Heart left ventricle (tissue), 16 donors: Measurements from ENCODE around the gene PHOSPHO1. TPM values are rescaled to one million over a fixed set of nuclear protein-coding genes. Genes with fewer than 3 reads are reported as not detected.

ENCODE experiments used
- ATAC-seq, 4 donors: fragments of 200-7000 bp; cut with Tn5 transposase; one replicate each; pipeline ENCODE4 v1.9.1; 2020 to 2022; ENCODE audit warnings: moderate library complexity in 4 of 4, mild to moderate bottlenecking in 3 of 4, moderate number of reproducible peaks in 1 of 4
- DNase-seq, 5 donors: peaks; one replicate each; pipeline ENCODE4 v3.0.0-alpha.2; 2020
- H3K27ac ChIP-seq, 12 donors: fragments of 200-600 bp; sonication (generic) in 4 of 12; one replicate each; pipeline versions ENCODE4 v1.5.0 to v1.8.0; 2016 to 2022; ENCODE audit warnings: mild to moderate bottlenecking in 2 of 12
- H3K27me3 ChIP-seq, 9 donors: fragments of 200-600 bp; sonication (generic) in 2 of 9; one replicate each; pipeline versions ENCODE4 v1.5.1 to v1.8.0; 2016 to 2022; ENCODE audit warnings: mild to moderate bottlenecking in 3 of 9
- H3K36me3 ChIP-seq, 9 donors: fragments of 200-600 bp; sonication (generic) in 2 of 9; one replicate each; pipeline versions ENCODE4 v1.5.0 to v1.8.0; 2018 to 2022; ENCODE audit warnings: mild to moderate bottlenecking in 2 of 9
- H3K4me1 ChIP-seq, 12 donors: fragments of 200-600 bp; sonication (generic) in 4 of 12; one replicate each; pipeline versions ENCODE4 v1.5.0 to v1.8.0; 2016 to 2022; ENCODE audit warnings: mild to moderate bottlenecking in 3 of 12
- H3K4me3 ChIP-seq, 12 donors: fragments of 200-600 bp; sonication (generic) in 4 of 12; one replicate each; pipeline versions ENCODE4 v1.5.0 to v1.8.0; 2017 to 2022; ENCODE audit warnings: mild to moderate bottlenecking in 9 of 12, moderate library complexity in 4 of 12
- H3K9me3 ChIP-seq, 12 donors: fragments of 200-600 bp; sonication (generic) in 4 of 12; one replicate each; pipeline versions ENCODE4 v1.5.0 to v1.8.0; 2016 to 2022; ENCODE audit warnings: mild to moderate bottlenecking in 1 of 12
- POLR2A ChIP-seq, 2 donors: fragments of 450-650 bp; IDR thresholded peaks; one replicate each; pipeline ENCODE4 v1.6.1; 2017; ENCODE audit warnings: antibody characterized with exemption in 2 of 2, mild to moderate bottlenecking in 2 of 2, moderate library complexity in 2 of 2
- WGBS, 4 donors: extraction: QIAGEN DNeasy Blood & Tissue Kit in 2 of 4; methylation state at CpG; one replicate each; pipeline versions ENCODE4 v1.1.5 to v1.1.7; 2013 to 2018; 5-methylcytosine and 5-hydroxymethylcytosine counted together
- intact Hi-C, 10 donors: fragments of 100-400 bp; cut with DNase I; formaldehyde crosslinking; loops; one replicate each; pipeline versions ENCODE4 v1.11.1 to v1.14.2; 2022
- polyA plus RNA-seq, 2 donors: library from polyadenylated mRNA; stranded (reverse); fragments of 200-250 nt; gene quantifications; one replicate each; pipeline ENCODE4 v1.2.3, GENCODE V29; 2013
- total RNA-seq, 9 donors: library from RNA; depleted of rRNA in 2 of 9; stranded (reverse); fragments of >200 nt in 2 of 9; fragmentation: NEBNext Ultra II Directional in 3 of 9; extraction: Animal tissue kit (Norgen Biotek cat#: 25700) in 3 of 9; gene quantifications; one replicate each; pipeline versions ENCODE4 v1.1.0 to v1.2.4, GENCODE V29; 2016 to 2023
- TF ChIP-seq, protein P1 (sequence below), 12 donors: fragments of 200-600 bp; sonication (generic) in 4 of 12; IDR thresholded peaks; one replicate each; pipeline versions ENCODE4 v1.5.0 to v1.8.0; 2018 to 2022; ENCODE audit warnings: antibody characterized with exemption in 12 of 12, mild to moderate bottlenecking in 5 of 12
- donor health status: ischemic (EF 13 %, LVEDD 7.1; RV severe dilation, severe dysfunction).
- donor health status: healthy with polysubstance abuse.
- donor health status: DM: no; HTN: yes; CAD: no.
- donor health status: DM: no; HTN: no; CAD: no.
- donor health status: ischemic (EF 25% LVEDD 6.9; RV normal size, moderate dysfunction).
- donor health status: ischemic (EF 25% LVEDD 5.7; RV mildly dilated, moderate dysfunction).
- donor health status: healthy.
- donor health status: DM: yes; HTN: yes; CAD: no.
- donor health status: ischemic (EF 35%, LVEDD 5.7; RV mildly dilated, moderate dysfunction).
- donor health status: nonischemic (EF 11% LVEDD 7.7; RV severe dilation, severe dysfunction).
- donor health status: DM: yes; HTN: yes; CAD: no.
- donor health status: PGD.
- donor health status: ischemic (EF 29% LVEDD 5.4; RV normal size, mild dysfunction).
- donor health status: nonischemic (EF 23%, LVEDD 6.1; RV moderate dilation, normal function).

Gene PHOSPHO1
- total and polyA plus RNA-seq, 11 donors: 0.35 to 1.3 (median 0.66) TPM

DNA sequence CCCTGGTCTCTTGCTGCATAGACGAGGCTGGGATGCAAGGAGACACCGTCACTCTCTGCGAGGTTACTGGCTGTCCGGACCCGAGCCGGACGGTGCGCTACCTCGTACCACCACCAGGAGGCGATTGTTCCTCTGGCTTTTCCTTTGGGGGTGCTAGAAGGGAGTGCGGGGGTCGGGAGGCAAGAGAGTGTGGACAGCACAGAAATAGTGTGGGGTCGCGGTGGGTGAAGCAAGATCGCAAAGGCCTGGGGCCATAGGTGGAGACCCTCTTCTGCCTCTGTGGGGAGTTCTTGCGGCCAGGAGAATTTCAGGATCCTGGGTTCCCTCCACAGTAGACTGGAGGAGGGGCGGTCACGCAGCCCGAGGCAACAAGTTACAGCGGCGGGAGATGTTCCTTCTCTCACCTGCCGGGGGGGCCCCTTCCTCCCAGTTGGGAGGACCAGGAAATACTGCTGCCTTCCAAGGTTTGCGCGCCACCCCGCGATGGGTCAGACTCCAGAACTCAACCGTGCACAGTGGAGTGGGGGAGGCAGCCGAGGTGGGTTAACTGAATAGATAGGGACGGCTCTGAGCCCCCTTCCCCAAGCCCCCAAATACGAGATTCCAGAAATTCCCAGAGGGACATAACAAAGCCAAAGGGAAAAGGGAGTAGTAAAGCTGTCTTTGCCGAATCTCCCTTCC is 6.9 kb downstream of the PHOSPHO1 start:
- H3K4me3 ChIP-seq: peak overlapping the region in 11 of 12 donors; percentile 5 to 48 (median 28)
- DNase-seq (peak; percentile 46 to 81 (median 63)), ATAC-seq (peak; percentile 42 to 57 (median 48))
- H3K27me3 ChIP-seq: peaks cover 11 to 65% (median 32%) of the 10 kb centered on the region in 9 donors
- TF ChIP-seq, protein P1, sequence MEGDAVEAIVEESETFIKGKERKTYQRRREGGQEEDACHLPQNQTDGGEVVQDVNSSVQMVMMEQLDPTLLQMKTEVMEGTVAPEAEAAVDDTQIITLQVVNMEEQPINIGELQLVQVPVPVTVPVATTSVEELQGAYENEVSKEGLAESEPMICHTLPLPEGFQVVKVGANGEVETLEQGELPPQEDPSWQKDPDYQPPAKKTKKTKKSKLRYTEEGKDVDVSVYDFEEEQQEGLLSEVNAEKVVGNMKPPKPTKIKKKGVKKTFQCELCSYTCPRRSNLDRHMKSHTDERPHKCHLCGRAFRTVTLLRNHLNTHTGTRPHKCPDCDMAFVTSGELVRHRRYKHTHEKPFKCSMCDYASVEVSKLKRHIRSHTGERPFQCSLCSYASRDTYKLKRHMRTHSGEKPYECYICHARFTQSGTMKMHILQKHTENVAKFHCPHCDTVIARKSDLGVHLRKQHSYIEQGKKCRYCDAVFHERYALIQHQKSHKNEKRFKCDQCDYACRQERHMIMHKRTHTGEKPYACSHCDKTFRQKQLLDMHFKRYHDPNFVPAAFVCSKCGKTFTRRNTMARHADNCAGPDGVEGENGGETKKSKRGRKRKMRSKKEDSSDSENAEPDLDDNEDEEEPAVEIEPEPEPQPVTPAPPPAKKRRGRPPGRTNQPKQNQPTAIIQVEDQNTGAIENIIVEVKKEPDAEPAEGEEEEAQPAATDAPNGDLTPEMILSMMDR (IDR thresholded peaks at IDR 0.05): peak; percentile 66 to 80 (median 77)
- no peak for TF ChIP-seq POLR2A (IDR thresholded peaks at IDR 0.05)
- H3K27ac ChIP-seq: no peak overlapping the region
- intact Hi-C loops: loop anchor here in 3 of 10 donors (2.0 to 10.0 kb wide), 4 partner anchors 49 to 171 kb away; no protein-coding TSS in a partner anchor
- H3K36me3 ChIP-seq: peaks cover 0 to 14% (median 0%) of the 10 kb centered on the region in 9 donors
- peaks cover 0 to 52% (median 21%) of the 10 kb centered on the region in 12 donors for H3K4me1 ChIP-seq
- 1 to 5% (median 3%) methylated on average over 18 to 31 of the region's 31 CpGs for WGBS, 4 donors
- no peaks in the 10 kb centered on the region for H3K9me3 ChIP-seq

DNA sequence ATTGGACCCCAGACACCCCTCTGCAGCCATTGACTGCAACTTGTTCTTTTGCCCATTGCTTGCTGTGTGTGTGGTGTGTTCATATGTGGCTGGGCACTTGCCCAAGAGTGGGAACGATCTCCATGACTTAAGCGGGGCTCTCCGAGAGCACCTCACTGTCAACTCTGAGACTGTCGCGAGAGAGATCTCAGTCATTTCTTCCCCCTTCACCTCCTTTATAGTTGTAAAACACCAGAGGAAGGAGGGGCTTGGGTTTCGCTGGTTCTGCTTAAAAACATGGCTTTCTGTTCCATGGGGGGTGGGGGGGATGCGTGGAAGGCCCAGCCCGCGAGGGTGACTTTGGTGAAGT is 7.4 kb downstream of the PHOSPHO1 start:
- WGBS, 4 donors: 26 to 36% (median 30%) methylated on average over 9 of the region's 9 CpGs
- DNase-seq (no peak), ATAC-seq (no peak)
- Histone ChIP-seq H3K9me3 (no peaks in the 10 kb centered on the region), H3K27ac (no peak overlapping the region), H3K4me3 (no peak overlapping the region), H3K4me1 (peaks cover 0 to 56% (median 23%) of the 10 kb centered on the region in 12 donors), H3K36me3 (peaks cover 0 to 14% (median 0%) of the 10 kb centered on the region in 9 donors), H3K27me3 (peaks cover 11 to 68% (median 32%) of the 10 kb centered on the region in 9 donors)
- intact Hi-C loops: loop anchor here in 3 of 10 donors (2.0 to 10.0 kb wide), 4 partner anchors 48 to 172 kb away; no protein-coding TSS in a partner anchor
- no peak for TF ChIP-seq POLR2A (IDR thresholded peaks at IDR 0.05)
- TF ChIP-seq, protein P1 (IDR thresholded peaks at IDR 0.05): no peak

DNA sequence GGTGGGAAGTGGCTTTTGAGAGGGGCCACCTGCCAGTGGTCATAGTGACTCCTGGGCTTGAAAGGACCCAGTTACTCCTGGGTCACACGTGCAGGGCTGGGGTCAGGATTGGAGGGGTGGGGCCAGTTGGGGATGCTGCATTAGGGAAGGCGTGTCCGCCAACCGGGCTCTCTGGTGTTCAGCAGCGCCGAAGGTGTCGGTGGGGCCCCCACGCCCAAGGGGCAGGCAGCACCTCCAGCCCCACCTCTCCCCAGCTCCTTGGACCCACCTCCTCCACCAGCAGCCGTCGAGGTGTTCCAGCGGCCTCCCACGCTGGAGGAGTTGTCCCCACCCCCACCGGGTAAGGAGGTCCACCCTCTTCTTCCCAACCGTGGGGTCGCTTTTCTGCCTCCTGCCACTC is 10.6 kb downstream of the PHOSPHO1 start:
- no peak overlapping the region for H3K4me3 ChIP-seq
- no peaks in the 10 kb centered on the region for H3K9me3 ChIP-seq
- peaks cover 0 to 14% (median 0%) of the 10 kb centered on the region in 9 donors for H3K36me3 ChIP-seq
- intact Hi-C loops: loop anchor here in 2 of 10 donors (10.0 kb wide), 3 partner anchors 45 to 175 kb away; no protein-coding TSS in a partner anchor
- 72 to 85% (median 75%) methylated on average over 15 of the region's 15 CpGs for WGBS, 4 donors
- TF ChIP-seq, protein P1 (IDR thresholded peaks at IDR 0.05): no peak
- no peak for TF ChIP-seq POLR2A (IDR thresholded peaks at IDR 0.05)
- peaks cover 5 to 77% (median 39%) of the 10 kb centered on the region in 12 donors for H3K4me1 ChIP-seq
- no peak for DNase-seq
- H3K27me3 ChIP-seq: peaks cover 5 to 61% (median 26%) of the 10 kb centered on the region in 9 donors
- no peak for ATAC-seq
- H3K27ac ChIP-seq: peak overlapping the region in 1 of 12 donors; percentile 91
